Lower leg skin (tissue), 3 donors: ENCODE measurements around the gene ANKRD52.

Experiments used
- CTCF ChIP-seq, 3 donors: fragments of 450-650 bp; IDR thresholded peaks; one replicate each; pipeline ENCODE4 v1.5.1; 2016; ENCODE audit warnings: antibody characterized with exemption in 3 of 3, mild to moderate bottlenecking in 3 of 3, moderate library complexity in 2 of 3
- POLR2A ChIP-seq, 2 donors: fragments of 450-650 bp; IDR thresholded peaks; one replicate each; pipeline ENCODE4 v1.6.1; 2016 to 2017; ENCODE audit warnings: antibody characterized with exemption in 2 of 2, mild to moderate bottlenecking in 1 of 2, moderate library complexity in 1 of 2

DNA sequence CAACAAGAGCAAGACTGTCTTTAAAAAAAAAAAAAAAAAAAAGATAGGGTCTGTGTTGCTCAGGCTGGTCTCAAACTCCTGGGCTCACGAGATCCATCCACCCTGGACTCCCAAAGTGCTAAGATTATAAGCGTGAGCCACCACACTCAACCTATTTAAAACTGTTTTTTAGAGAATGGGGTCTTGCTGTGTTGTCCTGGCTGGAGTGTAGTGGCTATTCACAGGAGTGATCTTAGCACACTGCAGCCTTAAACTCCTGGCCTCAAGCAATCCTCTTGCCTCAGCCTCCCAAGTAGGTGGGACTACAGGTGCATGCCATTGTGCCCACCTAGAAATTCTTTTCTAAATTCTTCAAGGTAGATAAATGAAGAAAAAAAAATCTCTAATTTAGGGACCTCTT is 16.1 kb upstream of the ANKRD52 start:
- TF ChIP-seq POLR2A (IDR thresholded peaks at IDR 0.05) (no peak), CTCF (IDR thresholded peaks at IDR 0.05) (no peak)
